GM12878 (cell line): Measurements from ENCODE around the gene KRTAP22-1. TPM values are rescaled to one million over a fixed set of nuclear protein-coding genes. Genes with fewer than 3 reads are reported as not detected.

Experiments
- ATAC-seq: fragments of 200-7000 bp; cut with Tn5 transposase; 3 replicates; pipeline ENCODE4 v1.9.1; 2020; ENCODE audit warnings: mild to moderate bottlenecking, moderate library complexity
- BruUV-seq: library from RNA; stranded (reverse); fragments of 400-500 nt; replicated peaks from 2 replicates; lab custom pipeline; 2021; lab: Mats Ljungman, UMichigan
- CTCF ChIA-PET: fragments of 300-600 bp; sonication (Branson Sonifier 250); formaldehyde crosslinking; extraction: SDS; loops from one replicate; lab custom pipeline; 2021; ENCODE audit warnings: inconsistent platforms; lab: Yijun Ruan, JAX
- POLR2A ChIA-PET: fragments of 350-600 bp; formaldehyde crosslinking; extraction: SDS; loops from one replicate; lab custom pipeline; 2021; ENCODE audit warnings: inconsistent platforms; lab: Charles Lee
- RAD21 ChIA-PET: fragments of 300-600 bp; sonication (Branson Sonifier 250); formaldehyde crosslinking; loops from one replicate; lab custom pipeline; 2023; ENCODE audit warnings: antibody characterized with exemption; ENCODE audit not compliant: unreplicated experiment; lab: Charles Lee
- SMC1A ChIA-PET: fragments of 300-600 bp; sonication (Branson Sonifier 250); formaldehyde crosslinking; loops from one replicate; lab custom pipeline; 2023; ENCODE audit not compliant: unreplicated experiment, uncharacterized antibody; lab: Charles Lee
- DNase-seq: peaks from one replicate; pipeline ENCODE4 v3.0.0-alpha.2; 2011; ENCODE audit warnings: low read depth, low spot score
- FAIRE-seq: peaks from 3 replicates; lab custom pipeline; 2011; peaks lifted over from hg19 to GRCh38; lab: Jason Lieb, UNC
- H2AFZ ChIP-seq: 2 replicates; pipeline ENCODE4 v1.6.0; 2011; ENCODE audit warnings: low read depth, low read length, control low read depth; ENCODE audit not compliant: control insufficient read depth
- H3K27ac ChIP-seq: 2 replicates; pipeline ENCODE4 v1.5.1; 2011; ENCODE audit warnings: control low read depth; ENCODE audit not compliant: control insufficient read depth, insufficient read depth
- H3K27me3 ChIP-seq, 2 experiments: replicated peaks in 1 of 2; 2 replicates each; pipeline versions ENCODE4 v1.6.0 to v1.6.1; 2011; ENCODE audit warnings: low read length in 1 of 2; ENCODE audit not compliant: control insufficient read depth in 2 of 2, insufficient read depth in 2 of 2
- H3K36me3 ChIP-seq, 2 experiments: 2 replicates each; pipeline ENCODE4 v1.5.1; 2011; ENCODE audit warnings: low read length in 1 of 2; ENCODE audit not compliant: control insufficient read depth in 2 of 2, insufficient read depth in 2 of 2
- H3K4me1 ChIP-seq: 2 replicates; pipeline ENCODE4 v1.6.1; 2011; ENCODE audit warnings: mild to moderate bottlenecking, low read length, moderate library complexity, mixed read lengths; ENCODE audit not compliant: control insufficient read depth, insufficient read depth
- H3K4me2 ChIP-seq: 2 replicates; pipeline ENCODE4 v1.6.0; 2011; ENCODE audit warnings: control low read depth; ENCODE audit not compliant: control insufficient read depth, insufficient read depth
- H3K4me3 ChIP-seq: fragments of 200-600 bp; sonication (generic); 2 replicates; pipeline ENCODE4 v1.5.1; 2016
- H3K79me2 ChIP-seq: 2 replicates; pipeline ENCODE4 v1.6.0; 2011; ENCODE audit warnings: low read length; ENCODE audit not compliant: control insufficient read depth, insufficient read depth
- H3K9ac ChIP-seq: 2 replicates; pipeline ENCODE4 v1.8.0; 2011; ENCODE audit warnings: low read length, control low read depth, mixed read lengths; ENCODE audit not compliant: control insufficient read depth, insufficient read depth
- H3K9me3 ChIP-seq: replicated peaks from 3 replicates; pipeline ENCODE4 v1.5.1; 2011; ENCODE audit warnings: mild to moderate bottlenecking, low read length; ENCODE audit not compliant: control insufficient read depth, insufficient read depth
- H4K20me1 ChIP-seq: 2 replicates; pipeline ENCODE4 v1.6.0; 2011; ENCODE audit not compliant: control insufficient read depth, insufficient read depth
- HDGF ChIP-seq: fragments of 450-650 bp; IDR thresholded peaks from 2 replicates; pipeline ENCODE4 v1.6.1; 2016; ENCODE audit warnings: antibody characterized with exemption
- IKZF1 ChIP-seq: fragments of 450-650 bp; conservative IDR thresholded peaks from 2 replicates; pipeline ENCODE4 v1.6.1; 2017; ENCODE audit warnings: antibody characterized with exemption, mild to moderate bottlenecking
- MYB ChIP-seq: fragments of 150-350 bp; IDR thresholded peaks from 2 replicates; pipeline ENCODE4 v1.6.1; 2014; ENCODE audit warnings: mild to moderate bottlenecking, low read depth, low read length, borderline replicate concordance
- SMAD5 ChIP-seq: IDR thresholded peaks from 2 replicates; pipeline ENCODE4 v1.6.1; 2016; ENCODE audit warnings: antibody characterized with exemption, low read depth
- SMC3 ChIP-seq: IDR thresholded peaks from 2 replicates; pipeline ENCODE4 v1.6.1; 2011; ENCODE audit warnings: low read length, improper control_type of control experiment, borderline replicate concordance
- WGBS: methylation state at CpG from one replicate; pipeline ENCODE4 v1.1.6; 2016; ENCODE audit warnings: low lambda C conversion rate; ENCODE audit not compliant: insufficient replicate concordance, insufficient coverage; ENCODE audit errors: missing lambda C conversion rate; 5-methylcytosine and 5-hydroxymethylcytosine counted together
- in situ Hi-C: fragments of 300-500 bp; cut with MboI; formaldehyde crosslinking; loops from 9 replicates; pipeline ENCODE4 v1.14.3; 2018; ENCODE audit warnings: mixed read lengths
- intact Hi-C: fragments of 100-400 bp; cut with micrococcal nuclease; formaldehyde crosslinking; loops from one replicate; pipeline ENCODE4 v1.14.2; 2022; ENCODE audit not compliant: unreplicated experiment
- polyA plus RNA-seq, 11 experiments: library from polyadenylated mRNA; depleted of rRNA in 4 of 11; unstranded in 6 of 11; stranded (reverse) in 5 of 11; fragments of >200 nt; fragmentation: Nextera tagmentation in 4 of 11; fragmentation: Illumina TruSeq in 1 of 11; extraction: Ambion mirVana in 4 of 11; extraction: Trizol in 1 of 11; gene quantifications; 1 replicate in 1 of 11; 2 replicates in 10 of 11; pipeline versions ENCODE4 v1.2.1 to v1.2.3, GENCODE V29; 2011 to 2016; ENCODE audit warnings: inconsistent platforms in 2 of 11, missing spikeins in 2 of 11, low read depth in 1 of 11
- total RNA-seq, 4 experiments: library from RNA; depleted of rRNA in 3 of 4; stranded (reverse); fragments of >200 nt in 3 of 4; fragmentation: Illumina TruSeq in 1 of 4; extraction: Trizol in 1 of 4; gene quantifications; 2 replicates each; pipeline versions ENCODE4 v1.2.1 to v1.2.3, GENCODE V29; 2013 to 2021
- TF ChIP-seq, protein P1 (sequence below): IDR thresholded peaks from 2 replicates; pipeline ENCODE4 v1.6.1; 2012; ENCODE audit warnings: low read depth, low read length, improper control_type of control experiment
- TF ChIP-seq, protein P2 (sequence below): IDR thresholded peaks from 2 replicates; pipeline ENCODE4 v1.6.1; 2012; ENCODE audit warnings: low read length, inconsistent platforms

KRTAP22-1 gene
- total and polyA plus RNA-seq, 10 of the 15 experiments (the other 5 are each of a cell fraction or from before 2014, with no cell fraction given) = not detected

DNA sequence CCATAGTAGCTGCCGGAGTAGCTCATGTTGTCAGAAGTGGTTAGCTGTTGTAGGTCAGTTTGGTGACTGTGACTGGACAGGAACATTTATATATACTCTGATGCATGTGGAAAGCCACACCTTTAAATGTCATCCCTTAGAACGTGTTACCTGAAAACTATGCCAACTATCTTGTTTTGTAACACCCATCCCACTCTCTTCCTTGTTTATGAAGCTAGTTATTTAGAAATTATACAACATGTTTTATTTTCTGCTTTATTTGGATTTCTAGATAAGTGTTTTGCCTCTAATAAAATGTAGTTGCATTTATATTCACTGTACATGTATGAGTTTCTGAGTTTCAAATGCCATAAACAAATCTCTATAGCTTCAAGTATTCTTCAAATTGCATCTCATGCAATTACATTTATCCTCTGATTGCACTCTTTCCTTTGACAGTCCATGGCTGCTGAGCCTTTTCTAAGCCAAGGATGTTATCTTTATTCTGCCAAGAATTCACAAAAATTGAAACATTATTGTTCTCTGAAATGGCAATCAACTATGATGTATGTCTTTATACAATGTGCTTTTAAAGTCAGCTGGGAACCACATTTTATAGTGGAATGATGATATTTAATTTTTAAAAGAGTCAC is 39.5 kb upstream of the KRTAP22-1 start, which contains the start of gene KRTAP19-7:
KRTAP19-7 (minus strand) TSS at position 51 of the 632 bp plus-strand sequence; CDS start at position 26, 25 bp downstream.
- ChIA-PET RAD21 (interaction anchor here (0.6 kb wide), 1 partner anchor 525 kb away, joined by 3 read pairs; no protein-coding TSS in a partner anchor), POLR2A (no interaction called here), SMC1A (no interaction called here), CTCF (no interaction called here)
- Histone ChIP-seq H3K4me2 (no peak within 1 kb of the TSS), H3K36me3 (no peaks in the 10 kb centered on the region), H3K9ac (no peak within 1 kb of the TSS), H3K4me1 (no peaks in the 10 kb centered on the region), H2AFZ (no peak within 1 kb of the TSS), H3K27me3 (no peaks in the 10 kb centered on the region), H3K4me3 (no peak within 1 kb of the TSS), H3K79me2 (no peaks in the 10 kb centered on the region), H3K27ac (no peak within 1 kb of the TSS), H3K9me3 (no peaks in the 10 kb centered on the region; the same call in 2 of the 3 replicates), H4K20me1 (no peaks in the 10 kb centered on the region)
- DNase-seq (no peak), FAIRE-seq (no peak), ATAC-seq (no peak)
- no peak for TF ChIP-seq HDGF
- TF ChIP-seq SMAD5 = no peak
- TF ChIP-seq IKZF1 = no peak
- 3% methylated on average over 2 of the region's 2 CpGs for WGBS
- in situ Hi-C loops (no loop called here), intact Hi-C loops (no loop called here)
- no TSS peak for BruUV-seq

DNA sequence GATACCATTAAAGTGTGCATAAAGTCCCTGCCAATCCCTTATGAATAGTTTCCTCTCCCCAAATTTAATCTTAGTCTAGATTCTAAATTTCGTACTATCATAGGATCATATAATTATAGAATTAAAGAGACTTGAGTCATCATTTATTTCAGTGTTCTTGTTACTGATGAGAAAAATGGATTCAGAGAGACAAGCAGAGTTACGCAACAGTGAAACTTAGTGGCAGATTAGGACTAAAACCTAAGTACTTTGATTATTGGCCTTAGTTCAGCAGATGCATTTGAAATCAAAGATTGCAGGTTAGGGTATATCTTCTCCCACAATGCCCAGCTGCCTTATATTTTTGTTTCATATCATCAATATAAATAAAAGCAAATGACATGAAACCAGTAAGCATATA is 38.9 kb upstream of the KRTAP22-1 start:
- WGBS = 18% methylated on average over 2 of the region's 2 CpGs
- DNase-seq = no peak
- H4K20me1 ChIP-seq = no peaks in the 10 kb centered on the region
- no peak overlapping the region for H3K9ac ChIP-seq
- POLR2A ChIA-PET = no interaction called here
- no peak overlapping the region for H2AFZ ChIP-seq
- in situ Hi-C loops (no loop called here), intact Hi-C loops (no loop called here)
- no peak overlapping the region for H3K27ac ChIP-seq
- no peaks in the 10 kb centered on the region for H3K36me3 ChIP-seq
- FAIRE-seq = no peak
- H3K9me3 ChIP-seq = no peaks in the 10 kb centered on the region; the same call in 2 of the 3 replicates
- no peaks in the 10 kb centered on the region for H3K4me1 ChIP-seq
- H3K4me2 ChIP-seq = no peak overlapping the region
- TF ChIP-seq, protein P1, sequence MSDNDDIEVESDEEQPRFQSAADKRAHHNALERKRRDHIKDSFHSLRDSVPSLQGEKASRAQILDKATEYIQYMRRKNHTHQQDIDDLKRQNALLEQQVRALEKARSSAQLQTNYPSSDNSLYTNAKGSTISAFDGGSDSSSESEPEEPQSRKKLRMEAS = no peak
- TF ChIP-seq SMC3 (no peak), MYB (no peak)
- TF ChIP-seq, protein P2, sequence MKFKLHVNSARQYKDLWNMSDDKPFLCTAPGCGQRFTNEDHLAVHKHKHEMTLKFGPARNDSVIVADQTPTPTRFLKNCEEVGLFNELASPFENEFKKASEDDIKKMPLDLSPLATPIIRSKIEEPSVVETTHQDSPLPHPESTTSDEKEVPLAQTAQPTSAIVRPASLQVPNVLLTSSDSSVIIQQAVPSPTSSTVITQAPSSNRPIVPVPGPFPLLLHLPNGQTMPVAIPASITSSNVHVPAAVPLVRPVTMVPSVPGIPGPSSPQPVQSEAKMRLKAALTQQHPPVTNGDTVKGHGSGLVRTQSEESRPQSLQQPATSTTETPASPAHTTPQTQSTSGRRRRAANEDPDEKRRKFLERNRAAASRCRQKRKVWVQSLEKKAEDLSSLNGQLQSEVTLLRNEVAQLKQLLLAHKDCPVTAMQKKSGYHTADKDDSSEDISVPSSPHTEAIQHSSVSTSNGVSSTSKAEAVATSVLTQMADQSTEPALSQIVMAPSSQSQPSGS = no peak
- TF ChIP-seq, all 136 proteins: peak for 0
- BruUV-seq = no TSS peak
- ChIA-PET RAD21 (no interaction called here), SMC1A (no interaction called here), CTCF (no interaction called here)
- Histone ChIP-seq H3K27me3 (no peaks in the 10 kb centered on the region), H3K4me3 (no peak overlapping the region), H3K79me2 (no peaks in the 10 kb centered on the region)
- no peak for ATAC-seq
